IMR-90 (cell line): ENCODE measurements around the gene MAS1L. TPM values are rescaled to one million over a fixed set of nuclear protein-coding genes. Genes with fewer than 3 reads are reported as not detected.

ENCODE experiments used
- ATAC-seq: fragments of 200-7000 bp; cut with Tn5 transposase; 2 replicates; pipeline ENCODE4 v1.9.1; 2020; ENCODE audit warnings: low read depth, mild to moderate bottlenecking, moderate library complexity
- BruUV-seq: library from RNA; stranded (reverse); fragments of 400-500 nt; replicated peaks from 2 replicates; lab custom pipeline; 2021; lab: Mats Ljungman, UMichigan
- CTCF ChIA-PET: fragments of 300-600 bp; formaldehyde crosslinking; extraction: SDS; loops from one replicate; lab custom pipeline; 2021; ENCODE audit warnings: antibody characterized with exemption; lab: Yijun Ruan, JAX
- POLR2A ChIA-PET: fragments of 300-600 bp; sonication (Branson Sonifier 250); formaldehyde crosslinking; loops from one replicate; lab custom pipeline; 2022; ENCODE audit warnings: antibody characterized with exemption; ENCODE audit not compliant: unreplicated experiment; lab: Charles Lee
- DNase-seq: peaks from one replicate; pipeline ENCODE4 v3.0.0; 2013
- H2AFZ ChIP-seq: replicated peaks from 2 replicates; pipeline ENCODE3; 2013; ENCODE audit warnings: low read length, mild to moderate bottlenecking; ENCODE audit not compliant: poor library complexity
- H2AK5ac ChIP-seq: 2 replicates; pipeline ENCODE4 v1.6.1; 2013; ENCODE audit warnings: low read depth, low read length, inconsistent platforms
- H2AK9ac ChIP-seq: replicated peaks from 2 replicates; pipeline ENCODE3; 2013; ENCODE audit warnings: mild to moderate bottlenecking, low read depth, low read length, moderate library complexity; ENCODE audit not compliant: poor library complexity
- H2BK120ac ChIP-seq: 2 replicates; pipeline ENCODE4 v1.6.1; 2013; ENCODE audit warnings: low read depth, low read length, inconsistent platforms
- H2BK15ac ChIP-seq: 3 replicates; pipeline ENCODE4 v1.6.1; 2013; ENCODE audit warnings: low read depth, low read length, inconsistent platforms
- H2BK20ac ChIP-seq: 2 replicates; pipeline ENCODE4 v1.6.1; 2013; ENCODE audit warnings: low read depth, mild to moderate bottlenecking, inconsistent platforms, low read length, moderate library complexity
- H2BK5ac ChIP-seq: 2 replicates; pipeline ENCODE4 v1.6.1; 2013; ENCODE audit warnings: mild to moderate bottlenecking, low read depth, low read length, inconsistent platforms; ENCODE audit not compliant: poor library complexity, severe bottlenecking
- H3K14ac ChIP-seq: replicated peaks from 2 replicates; pipeline ENCODE4 v1.6.1; 2013; ENCODE audit warnings: low read depth, low read length, inconsistent platforms
- H3K18ac ChIP-seq: 2 replicates; pipeline ENCODE4 v1.6.1; 2013; ENCODE audit warnings: low read depth, low read length, control low read depth
- H3K23ac ChIP-seq: 2 replicates; pipeline ENCODE4 v1.6.1; 2013; ENCODE audit warnings: low read depth, low read length, inconsistent platforms
- H3K27ac ChIP-seq: 2 replicates; pipeline ENCODE4 v1.5.1; 2013; ENCODE audit warnings: mild to moderate bottlenecking, control low read depth, low read length; ENCODE audit not compliant: insufficient read depth
- H3K27me3 ChIP-seq: 2 replicates; pipeline ENCODE4 v1.6.1; 2013; ENCODE audit warnings: low read length; ENCODE audit not compliant: control insufficient read depth, insufficient read depth
- H3K36me3 ChIP-seq: 2 replicates; pipeline ENCODE4 v1.6.1; 2013; ENCODE audit warnings: low read length, mixed read lengths; ENCODE audit not compliant: control insufficient read depth, insufficient read depth
- H3K4ac ChIP-seq: 2 replicates; pipeline ENCODE4 v1.6.1; 2013; ENCODE audit warnings: low read depth, low read length, inconsistent platforms
- H3K4me1 ChIP-seq: 2 replicates; pipeline ENCODE4 v1.6.1; 2013; ENCODE audit warnings: low read length, mixed read lengths; ENCODE audit not compliant: control insufficient read depth, insufficient read depth
- H3K4me2 ChIP-seq: 2 replicates; pipeline ENCODE4 v1.6.1; 2013; ENCODE audit warnings: low read depth, mild to moderate bottlenecking, control low read depth, low read length, moderate library complexity
- H3K4me3 ChIP-seq: 2 replicates; pipeline ENCODE4 v1.5.1; 2013; ENCODE audit warnings: low read depth, mild to moderate bottlenecking, control low read depth, low read length, moderate library complexity; ENCODE audit not compliant: insufficient read depth
- H3K56ac ChIP-seq: 2 replicates; pipeline ENCODE4 v1.6.1; 2013; ENCODE audit warnings: low read length, inconsistent platforms; ENCODE audit not compliant: insufficient read depth; ENCODE audit errors: extremely low read depth
- H3K79me1 ChIP-seq, 2 experiments: 2 replicates each; pipeline ENCODE4 v1.6.1; 2013; ENCODE audit warnings: low read length in 2 of 2, inconsistent platforms in 1 of 2, low read depth in 1 of 2
- H3K9ac ChIP-seq: 2 replicates; pipeline ENCODE4 v1.6.1; 2013; ENCODE audit warnings: low read depth, low read length, control low read depth
- H3K9me1 ChIP-seq: 2 replicates; pipeline ENCODE4 v1.6.1; 2013; ENCODE audit warnings: low read length, inconsistent platforms; ENCODE audit not compliant: insufficient read depth
- H3K9me3 ChIP-seq: 2 replicates; pipeline ENCODE4 v1.6.1; 2013; ENCODE audit warnings: low read length; ENCODE audit not compliant: control insufficient read depth, insufficient read depth
- H4K20me1 ChIP-seq: 2 replicates; pipeline ENCODE4 v1.6.1; 2013; ENCODE audit warnings: low read length, inconsistent platforms; ENCODE audit not compliant: insufficient read depth
- H4K5ac ChIP-seq: 2 replicates; pipeline ENCODE4 v1.6.1; 2013; ENCODE audit warnings: mild to moderate bottlenecking, low read depth, low read length, control low read depth
- H4K8ac ChIP-seq, 2 experiments: 2 replicates each; pipeline ENCODE4 v1.6.1; 2013; ENCODE audit warnings: low read depth in 2 of 2, low read length in 2 of 2, control low read depth in 1 of 2, inconsistent platforms in 1 of 2
- H4K91ac ChIP-seq: 2 replicates; pipeline ENCODE4 v1.6.1; 2013; ENCODE audit warnings: low read depth, low read length, inconsistent platforms; ENCODE audit not compliant: insufficient read depth
- FOS ChIP-seq: fragments of 150-350 bp; IDR thresholded peaks from 2 replicates; pipeline ENCODE4 v1.6.1; 2016; ENCODE audit warnings: low read depth, low read length
- MAFK ChIP-seq: IDR thresholded peaks from 2 replicates; pipeline ENCODE4 v1.6.1; 2012; ENCODE audit warnings: low read depth, low read length, improper control_type of control experiment
- MAZ ChIP-seq: IDR thresholded peaks from 2 replicates; pipeline ENCODE4 v1.6.1; 2012; ENCODE audit warnings: low read depth, mild to moderate bottlenecking, low read length, improper control_type of control experiment, moderate library complexity, borderline replicate concordance
- MXI1 ChIP-seq: IDR thresholded peaks from 2 replicates; pipeline ENCODE4 v1.6.1; 2012; ENCODE audit warnings: low read depth, mild to moderate bottlenecking, low read length, moderate library complexity, borderline replicate concordance
- POLR2A ChIP-seq: IDR thresholded peaks from 2 replicates; pipeline ENCODE4 v1.6.1; 2012; ENCODE audit warnings: mild to moderate bottlenecking, low read depth, low read length
- RCOR1 ChIP-seq: IDR thresholded peaks from 2 replicates; pipeline ENCODE4 v1.6.1; 2012; ENCODE audit warnings: mild to moderate bottlenecking, low read length, improper control_type of control experiment; ENCODE audit not compliant: insufficient replicate concordance
- SMC3 ChIP-seq: fragments of 150-350 bp; IDR thresholded peaks from 2 replicates; pipeline ENCODE4 v1.6.1; 2016; ENCODE audit warnings: low read depth, mild to moderate bottlenecking, antibody characterized with exemption, low read length, moderate library complexity
- WGBS, 2 experiments: methylation state at CpG; one replicate each; pipeline versions ENCODE4 v1.1.5 to v1.1.7; 2013; ENCODE audit warnings: missing lambda C conversion rate in 2 of 2; ENCODE audit not compliant: insufficient read length in 1 of 2; ENCODE audit errors: extremely low coverage in 2 of 2; 5-methylcytosine and 5-hydroxymethylcytosine counted together
- dilution Hi-C: fragments of 300-500 bp; cut with HindIII; formaldehyde crosslinking; loops from one replicate; pipeline ENCODE4 v1.14.3; 2018; ENCODE audit warnings: low sequenced_read_pairs; ENCODE audit not compliant: unreplicated experiment
- in situ Hi-C: fragments of 300-500 bp; cut with MboI; formaldehyde crosslinking; loops from 3 replicates; pipeline ENCODE4 v1.14.3; 2019; ENCODE audit warnings: low sequenced_read_pairs, inconsistent platforms, mixed read lengths
- intact Hi-C: fragments of 100-400 bp; cut with micrococcal nuclease; formaldehyde crosslinking; loops from 2 replicates; pipeline ENCODE4 v1.10.0; 2022
- polyA plus RNA-seq, 3 experiments: library from polyadenylated mRNA; depleted of rRNA; stranded (reverse); fragments of >200 nt; gene quantifications; 2 replicates each; pipeline ENCODE4 v1.2.3, GENCODE V29; 2012; ENCODE audit warnings: low replicate concordance in 1 of 3
- total RNA-seq: library from RNA; depleted of rRNA; stranded (reverse); fragments of >200 nt; gene quantifications from 2 replicates; pipeline ENCODE4 v1.2.3, GENCODE V29; 2012
- TF ChIP-seq, protein P1 (sequence below): fragments of 150-350 bp; IDR thresholded peaks from 2 replicates; pipeline ENCODE4 v1.6.1; 2016; ENCODE audit warnings: low read depth, mild to moderate bottlenecking, low read length, moderate library complexity, borderline replicate concordance

Gene MAS1L
- total and polyA plus RNA-seq, 2 of the 4 experiments (the other 2 are of a cell fraction): not detected

DNA sequence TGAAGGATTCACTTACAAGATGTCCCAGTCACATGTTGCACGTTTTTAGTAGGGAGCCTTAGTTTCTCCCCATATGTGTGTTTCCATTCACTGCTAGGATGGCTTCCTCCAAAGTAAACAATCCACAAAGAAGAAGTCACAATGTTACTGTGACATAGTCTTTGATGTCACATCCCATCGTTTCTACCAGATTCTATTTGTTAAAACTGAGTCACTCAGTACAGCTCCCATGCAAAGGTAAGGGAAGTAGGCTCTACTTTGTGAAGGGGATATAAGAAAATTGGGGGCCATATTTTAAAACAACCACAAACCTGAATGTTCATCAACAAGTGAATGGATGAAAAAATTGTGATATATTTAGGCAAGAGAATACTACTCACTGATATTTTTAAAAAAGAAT is 30.8 kb downstream of the MAS1L start, which contains the start of the genes OR11A1 and OR2H1:
Gene OR11A1 (minus strand): TSS at position 101 of the 400 bp plus-strand sequence. CDS start 29,430 bp downstream, outside the sequence.
Gene OR2H1 (plus strand): TSS at position 185 of the 400 bp plus-strand sequence. CDS start 4,615 bp downstream, outside the sequence.
- POLR2A ChIA-PET: no interaction called here
- H2AK5ac ChIP-seq: no peak within 1 kb of the TSS
- H2AK9ac ChIP-seq: no peak within 1 kb of the TSS
- no peak within 1 kb of the TSS for H3K4me3 ChIP-seq
- H4K5ac ChIP-seq: no peak within 1 kb of the TSS
- no peaks in the 10 kb centered on the region for H3K4me1 ChIP-seq
- CTCF ChIA-PET: no interaction called here
- H4K91ac ChIP-seq: no peak within 1 kb of the TSS
- no peak within 1 kb of the TSS for H2BK5ac ChIP-seq
- H2BK15ac ChIP-seq: no peak within 1 kb of the TSS
- H3K9ac ChIP-seq: no peak within 1 kb of the TSS
- no peak within 1 kb of the TSS for H2BK120ac ChIP-seq
- no peak within 1 kb of the TSS for H3K18ac ChIP-seq
- peaks cover 8% of the 10 kb centered on the region; the same call in 1 of the 2 replicates for H3K9me3 ChIP-seq
- no peak within 1 kb of the TSS for H3K4ac ChIP-seq
- no peaks in the 10 kb centered on the region for H3K27me3 ChIP-seq
- ATAC-seq (no peak), DNase-seq (no peak)
- H3K23ac ChIP-seq: no peak within 1 kb of the TSS
- H3K79me1 ChIP-seq: no peaks in the 10 kb centered on the region
- intact Hi-C loops (no loop called here), dilution Hi-C loops (no loop called here), in situ Hi-C loops (no loop called here)
- no peaks in the 10 kb centered on the region for H4K20me1 ChIP-seq
- H4K8ac ChIP-seq: no peak within 1 kb of the TSS
- H2BK20ac ChIP-seq: no peak within 1 kb of the TSS
- no peak within 1 kb of the TSS for H2AFZ ChIP-seq
- no CpG with 5 or more reads among the region's 2 CpGs for WGBS, 2 experiments
- H3K4me2 ChIP-seq: no peak within 1 kb of the TSS
- no peak within 1 kb of the TSS for H3K27ac ChIP-seq
- H3K36me3 ChIP-seq: no peaks in the 10 kb centered on the region
- BruUV-seq: no TSS peak
- no peaks in the 10 kb centered on the region for H3K9me1 ChIP-seq
- H3K14ac ChIP-seq: no peak within 1 kb of the TSS
- no peak within 1 kb of the TSS for H3K56ac ChIP-seq
- TF ChIP-seq MAZ (no peak), RCOR1 (no peak), SMC3 (no peak), MXI1 (no peak), FOS (no peak), MAFK (no peak), POLR2A (no peak)
- TF ChIP-seq, protein P1, sequence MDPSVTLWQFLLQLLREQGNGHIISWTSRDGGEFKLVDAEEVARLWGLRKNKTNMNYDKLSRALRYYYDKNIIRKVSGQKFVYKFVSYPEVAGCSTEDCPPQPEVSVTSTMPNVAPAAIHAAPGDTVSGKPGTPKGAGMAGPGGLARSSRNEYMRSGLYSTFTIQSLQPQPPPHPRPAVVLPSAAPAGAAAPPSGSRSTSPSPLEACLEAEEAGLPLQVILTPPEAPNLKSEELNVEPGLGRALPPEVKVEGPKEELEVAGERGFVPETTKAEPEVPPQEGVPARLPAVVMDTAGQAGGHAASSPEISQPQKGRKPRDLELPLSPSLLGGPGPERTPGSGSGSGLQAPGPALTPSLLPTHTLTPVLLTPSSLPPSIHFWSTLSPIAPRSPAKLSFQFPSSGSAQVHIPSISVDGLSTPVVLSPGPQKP: no peak
